ENCODE data around the gene LHX1.

LHX1 gene

GRCh38 chr17:36939052-36939801 lies 2.0 kb downstream of the LHX1 start:
- DNase-seq = no peak

- DNase-seq = no peak
Measured at GRCh38 chr17:36939802-36940312, 2.6 kb downstream of the LHX1 start.

- DNase-seq = no peak
Measured at GRCh38 chr17:36940313-36941264, 3.3 kb downstream of the LHX1 start.

- no peak for DNase-seq
Measured at GRCh38 chr17:36941265-36942010, 4.2 kb downstream of the LHX1 start.

GRCh38 chr17:36942019-36942599 lies 4.8 kb downstream of the LHX1 start:
- no peak for DNase-seq

GRCh38 chr17:36942631-36943125 lies 5.4 kb downstream of the LHX1 start:
- DNase-seq = no peak

- DNase-seq = no peak
Measured at GRCh38 chr17:36943250-36944191, 6.2 kb downstream of the LHX1 start.

GRCh38 chr17:36944553-36944952 lies 7.3 kb downstream of the LHX1 start:
- no peak for DNase-seq

- DNase-seq = no peak
Measured at GRCh38 chr17:36945140-36945539, 7.9 kb downstream of the LHX1 start.

GRCh38 chr17:36945959-36946725 lies 8.9 kb downstream of the LHX1 start:
- DNase-seq = no peak

GRCh38 chr17:36946726-36947091 lies 9.4 kb downstream of the LHX1 start:
- DNase-seq = no peak

- no peak for DNase-seq
Measured at GRCh38 chr17:36947922-36948716, 10.8 kb downstream of the LHX1 start.

GRCh38 chr17:36948717-36949460 lies 11.6 kb downstream of the LHX1 start, which contains the start of gene AATF:
TSS of gene AATF (plus strand) at chr17:36948954. CDS start at chr17:36949126, 172 bp downstream.
- peak; percentile 98 for DNase-seq

- no peak for DNase-seq
Measured at GRCh38 chr17:36949461-36949927, 12.2 kb downstream of the LHX1 start.

- no peak for DNase-seq
Measured at GRCh38 chr17:36950027-36950426, 12.8 kb downstream of the LHX1 start.

GRCh38 chr17:36951084-36951789 lies 14.0 kb downstream of the LHX1 start:
- no peak for DNase-seq

- no peak for DNase-seq
Measured at GRCh38 chr17:36971508-36971907, 34.2 kb downstream of the LHX1 start.

- DNase-seq = no peak
Measured at GRCh38 chr17:36972186-36972700, 35.0 kb downstream of the LHX1 start.

All from left hindlimb (tissue), 1 donor.